GM10266 (cell line): ENCODE data around the gene CADM1.

Source experiments
- DNase-seq: peaks from one replicate; pipeline ENCODE4 v3.0.0; 2012; ENCODE audit errors: extremely low spot score
- TF ChIP-seq, protein P1 (sequence below): IDR thresholded peaks from 2 replicates; pipeline ENCODE4 v1.5.1; 2012; ENCODE audit warnings: mild to moderate bottlenecking, low read depth; ENCODE audit not compliant: control insufficient read depth, insufficient read depth; ENCODE audit errors: missing control alignments

Gene CADM1

GRCh38 chr11:115463606-115464005, 40.6 kb downstream of the CADM1 start:
- TF ChIP-seq, protein P1, sequence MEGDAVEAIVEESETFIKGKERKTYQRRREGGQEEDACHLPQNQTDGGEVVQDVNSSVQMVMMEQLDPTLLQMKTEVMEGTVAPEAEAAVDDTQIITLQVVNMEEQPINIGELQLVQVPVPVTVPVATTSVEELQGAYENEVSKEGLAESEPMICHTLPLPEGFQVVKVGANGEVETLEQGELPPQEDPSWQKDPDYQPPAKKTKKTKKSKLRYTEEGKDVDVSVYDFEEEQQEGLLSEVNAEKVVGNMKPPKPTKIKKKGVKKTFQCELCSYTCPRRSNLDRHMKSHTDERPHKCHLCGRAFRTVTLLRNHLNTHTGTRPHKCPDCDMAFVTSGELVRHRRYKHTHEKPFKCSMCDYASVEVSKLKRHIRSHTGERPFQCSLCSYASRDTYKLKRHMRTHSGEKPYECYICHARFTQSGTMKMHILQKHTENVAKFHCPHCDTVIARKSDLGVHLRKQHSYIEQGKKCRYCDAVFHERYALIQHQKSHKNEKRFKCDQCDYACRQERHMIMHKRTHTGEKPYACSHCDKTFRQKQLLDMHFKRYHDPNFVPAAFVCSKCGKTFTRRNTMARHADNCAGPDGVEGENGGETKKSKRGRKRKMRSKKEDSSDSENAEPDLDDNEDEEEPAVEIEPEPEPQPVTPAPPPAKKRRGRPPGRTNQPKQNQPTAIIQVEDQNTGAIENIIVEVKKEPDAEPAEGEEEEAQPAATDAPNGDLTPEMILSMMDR, result no peak
- DNase-seq, result no peak

DNA sequence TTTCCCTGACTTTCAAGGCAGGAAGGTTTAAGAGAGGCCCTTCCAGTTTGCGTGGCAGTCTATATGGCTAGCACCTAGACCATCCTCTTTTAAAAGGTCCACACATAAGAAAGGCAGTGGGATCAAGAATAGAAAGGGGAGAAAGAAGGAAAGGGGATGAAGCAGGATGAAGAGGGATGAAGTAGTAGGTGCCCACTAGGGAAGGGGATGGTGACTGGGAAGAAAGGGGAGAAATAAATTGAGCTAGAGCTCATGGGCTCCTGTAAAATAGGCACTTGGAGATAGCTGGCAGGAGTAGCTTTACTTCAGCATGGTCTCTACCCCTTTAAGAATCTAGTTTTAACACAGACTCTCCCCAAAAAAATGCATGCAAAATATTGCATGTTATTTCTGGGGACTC, 41.5 kb downstream of the CADM1 start:
- TF ChIP-seq, protein P1, result no peak
- DNase-seq, result no peak

DNA sequence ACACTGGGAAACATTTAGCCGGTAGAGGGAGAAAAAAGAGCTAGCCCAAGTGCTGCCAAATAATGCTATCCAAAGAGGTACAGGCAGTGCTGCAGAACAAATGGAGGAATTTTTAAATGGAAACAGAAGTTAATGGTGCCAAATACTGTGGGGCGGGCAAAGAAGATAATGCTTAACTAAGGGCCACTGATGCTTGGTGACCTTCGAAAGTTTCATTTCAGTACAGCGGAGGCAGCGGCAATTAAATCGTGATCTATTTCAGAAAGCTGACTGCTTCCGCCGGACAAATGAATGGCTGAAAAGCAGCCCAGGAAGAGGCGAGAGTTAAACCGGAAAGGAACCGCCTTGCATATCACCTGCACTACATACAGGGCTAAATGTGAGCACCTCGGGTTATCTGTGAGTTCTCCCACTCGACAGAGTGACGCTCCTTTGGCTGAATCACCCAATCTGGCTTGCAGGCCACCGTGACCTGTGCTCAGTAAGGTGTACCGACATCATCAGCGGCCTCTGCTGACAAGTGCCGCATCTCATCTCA, 42.1 kb downstream of the CADM1 start:
- TF ChIP-seq, protein P1, result no peak
- no peak for DNase-seq

DNA sequence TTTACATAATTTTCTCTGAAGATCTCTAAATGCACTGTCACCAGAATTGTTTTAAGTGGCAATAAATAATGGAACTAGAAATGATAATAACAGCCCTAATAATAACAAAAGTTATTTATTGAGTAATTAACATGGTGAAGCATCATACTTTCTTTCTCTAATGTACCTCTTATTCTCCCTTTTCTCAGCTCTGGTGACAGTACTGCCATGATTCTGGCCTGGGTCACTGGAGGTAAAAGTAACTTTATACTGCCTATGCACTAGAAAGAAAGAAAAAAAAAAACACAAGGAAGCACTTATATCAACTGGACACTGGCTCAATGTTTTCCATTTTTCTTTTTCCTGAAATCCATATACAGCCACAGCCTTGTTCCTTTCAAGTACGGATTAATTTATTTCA, 43.7 kb downstream of the CADM1 start:
- no peak for DNase-seq
- TF ChIP-seq, protein P1, result no peak

DNA sequence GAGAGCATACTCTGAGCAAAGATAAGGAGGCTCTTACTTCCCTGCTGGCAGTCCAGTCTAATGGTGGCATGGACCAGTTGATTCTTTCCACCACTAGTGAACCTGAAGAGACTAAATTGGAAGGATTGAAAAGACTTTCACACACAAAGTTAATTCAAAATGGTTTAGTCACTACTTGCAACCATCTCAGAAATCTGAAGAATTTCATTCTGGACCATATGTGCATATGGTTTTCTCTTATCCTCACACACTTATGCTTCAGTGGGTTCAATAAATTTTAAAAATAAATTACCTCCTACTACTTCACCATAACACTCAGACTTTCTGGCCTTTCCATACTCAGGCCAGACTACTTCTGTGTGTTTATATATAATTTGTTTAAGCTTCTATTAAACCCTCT, 44.7 kb downstream of the CADM1 start:
- TF ChIP-seq, protein P1, result no peak
- no peak for DNase-seq

DNA sequence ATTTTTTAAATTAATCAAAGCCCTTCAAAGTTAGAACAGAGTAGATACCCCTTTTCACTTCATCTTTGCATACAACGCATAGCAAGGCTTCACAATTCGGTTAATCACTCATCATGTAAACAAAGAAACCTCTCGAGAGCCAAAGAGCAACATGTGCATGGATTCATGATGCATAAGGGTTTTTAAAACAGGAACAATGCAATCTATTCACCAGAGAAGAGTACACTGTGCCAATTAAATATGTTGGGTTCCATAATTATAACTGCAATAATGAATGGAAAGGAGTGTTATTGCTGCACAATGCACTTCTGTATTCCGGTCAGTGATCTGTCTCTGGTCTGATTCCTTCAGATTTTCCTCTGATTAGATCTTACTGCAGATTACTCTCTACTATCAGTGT, 45.3 kb downstream of the CADM1 start:
- TF ChIP-seq, protein P1, result no peak
- DNase-seq, result no peak

DNA sequence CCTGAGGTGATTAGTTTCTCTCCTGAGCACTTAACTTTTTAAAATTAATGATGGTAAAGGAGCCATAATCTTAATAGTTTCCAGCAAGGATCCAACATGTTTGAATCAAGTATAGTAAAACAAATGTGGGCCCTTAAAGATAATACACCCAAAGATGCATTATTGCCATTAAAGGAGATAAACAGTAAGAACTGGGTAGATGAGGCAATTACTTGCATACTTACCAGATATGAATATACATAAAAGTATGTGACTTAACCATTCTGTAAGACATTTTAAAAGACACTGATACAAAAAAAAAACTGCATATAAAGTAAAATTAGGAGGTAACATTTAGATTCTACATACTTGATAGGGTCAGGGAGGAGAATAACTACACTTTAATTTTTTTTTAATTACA, 48.2 kb downstream of the CADM1 start:
- TF ChIP-seq, protein P1, result no peak

GRCh38 chr11:115455613-115456012, 48.6 kb downstream of the CADM1 start:
- DNase-seq, result no peak
- TF ChIP-seq, protein P1, result no peak

More for the DNA sequence above, 48.2 kb downstream of the CADM1 start:
- no peak for DNase-seq
